GM18505 (cell line): ENCODE data around the gene REV1.
"Not testable (repeated sequence)": the region's sequence is repeated elsewhere in the genome, so short reads cannot be mapped to it uniquely, and the experiment has no call there.

Experiments used
- ATAC-seq: cut with Tn5 transposase; IDR thresholded peaks from one replicate; pipeline ENCODE4 v1.9.1; 2021; ENCODE audit not compliant: unreplicated experiment
- POLR2A ChIP-seq: IDR thresholded peaks from 4 replicates; pipeline ENCODE4 v1.6.1; 2011; ENCODE audit warnings: borderline replicate concordance; ENCODE audit not compliant: insufficient read depth, insufficient read length; ENCODE audit errors: extremely low read depth

REV1 gene

GRCh38 chr2:99397266-99397920 is 92.4 kb downstream of the REV1 start:
- no peak for ATAC-seq
- no peak for TF ChIP-seq POLR2A

GRCh38 chr2:99395589-99396130 is 94.2 kb downstream of the REV1 start:
- TF ChIP-seq POLR2A = no peak
- ATAC-seq = no peak

- no peak for ATAC-seq
- no peak for TF ChIP-seq POLR2A
Measured at GRCh38 chr2:99389946-99390345, 99.9 kb downstream of the REV1 start.

- no peak for ATAC-seq
- no peak for TF ChIP-seq POLR2A
Measured at GRCh38 chr2:99389371-99389770, 100.4 kb downstream of the REV1 start.

- ATAC-seq = no peak
- no peak for TF ChIP-seq POLR2A
Measured at GRCh38 chr2:99388892-99389291, 100.9 kb downstream of the REV1 start.

GRCh38 chr2:99386011-99386410 is 103.8 kb downstream of the REV1 start:
- no peak for TF ChIP-seq POLR2A

GRCh38 chr2:99382143-99382542 is 107.7 kb downstream of the REV1 start:
- ATAC-seq = no peak
- no peak for TF ChIP-seq POLR2A

More at GRCh38 chr2:99386011-99386410, 103.8 kb downstream of the REV1 start:
- ATAC-seq = no peak

DNA sequence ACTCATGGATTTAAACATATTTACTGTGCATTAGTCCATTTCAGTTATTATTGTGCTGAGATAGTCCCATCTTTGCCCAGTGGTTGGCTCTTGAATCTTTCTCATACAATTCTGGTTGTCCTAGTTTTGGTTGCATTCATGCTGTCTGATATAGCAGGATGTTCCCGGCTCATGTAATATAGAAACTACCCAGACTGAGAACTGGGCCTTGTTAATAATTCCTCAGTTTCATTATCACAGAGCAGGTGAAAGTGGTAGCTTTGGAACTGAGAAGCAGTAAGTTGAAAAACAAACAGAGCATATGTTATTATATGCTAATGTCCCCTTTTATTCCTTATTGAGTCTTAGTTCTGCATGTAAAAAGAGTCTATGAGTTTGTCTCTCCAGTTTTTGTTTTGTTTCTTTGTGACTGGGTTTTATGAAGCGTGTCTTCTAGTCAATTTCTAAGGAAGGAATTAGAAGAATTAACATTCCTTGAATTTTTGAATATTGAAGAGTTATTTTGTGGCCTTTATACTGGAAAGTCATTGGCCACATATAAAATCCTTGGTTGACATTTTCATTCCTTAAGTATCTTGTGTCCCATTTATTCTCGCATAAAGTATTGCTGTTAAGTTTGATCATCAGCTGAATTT is 109.3 kb downstream of the REV1 start:
- no peak for TF ChIP-seq POLR2A
- peak; percentile 53 for ATAC-seq

- TF ChIP-seq POLR2A = no peak
- no peak for ATAC-seq
Measured at GRCh38 chr2:99377879-99378278, 111.9 kb downstream of the REV1 start.

GRCh38 chr2:99376254-99376864 is 113.5 kb downstream of the REV1 start:
- no peak for ATAC-seq
- TF ChIP-seq POLR2A = no peak

GRCh38 chr2:99374747-99375146 is 115.1 kb downstream of the REV1 start:
- no peak for TF ChIP-seq POLR2A
- ATAC-seq = no peak

DNA sequence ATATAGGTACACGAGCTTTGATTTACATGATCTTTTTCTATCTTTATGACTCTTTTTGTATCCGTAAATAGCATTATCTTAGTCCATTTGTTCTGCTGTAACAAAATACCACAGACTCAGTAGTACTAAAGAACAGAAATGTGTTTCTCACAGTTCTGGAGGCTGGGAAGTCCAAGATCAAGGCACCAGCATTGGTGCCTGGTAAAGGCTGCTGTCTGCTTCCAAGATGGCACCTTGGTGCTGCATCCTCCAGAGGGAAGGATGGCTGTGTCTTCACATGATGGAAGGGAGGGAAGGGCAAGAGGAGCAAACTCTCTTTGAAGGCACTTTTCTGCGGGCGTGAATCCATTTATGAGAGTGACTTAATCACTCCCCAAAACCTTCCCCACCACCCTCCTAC is 116.7 kb downstream of the REV1 start:
- no peak for ATAC-seq
- TF ChIP-seq POLR2A = no peak

DNA sequence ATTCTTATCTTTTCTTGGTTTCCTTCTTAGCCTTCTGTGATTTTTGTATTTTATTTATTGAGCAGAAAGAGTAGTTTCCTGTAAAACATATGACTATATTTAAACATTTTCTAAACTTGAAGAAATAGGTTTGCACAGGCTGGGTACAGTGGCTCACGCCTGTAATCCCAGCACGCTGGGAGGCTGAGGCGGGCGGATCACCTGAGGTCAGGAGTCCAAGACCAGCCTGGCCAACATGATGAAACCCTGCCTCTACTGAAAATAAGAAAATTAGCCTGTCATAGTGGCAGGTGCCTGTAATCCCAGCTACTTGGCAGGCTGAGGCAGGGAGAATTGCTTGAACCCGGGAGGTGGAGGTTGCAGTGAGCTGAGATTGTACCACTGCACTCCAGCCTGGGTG is 121.0 kb downstream of the REV1 start:
- ATAC-seq = not testable (repeated sequence)

GRCh38 chr2:99365661-99366060 is 124.2 kb downstream of the REV1 start:
- no peak for ATAC-seq

More at GRCh38 chr2:99365661-99366060, 124.2 kb downstream of the REV1 start:
- TF ChIP-seq POLR2A = no peak
